ENCODE data around the gene STKLD1.
"Not testable (repeated sequence)": the region's sequence is repeated elsewhere in the genome, so short reads cannot be mapped to it uniquely, and the experiment has no call there.

The STKLD1 gene

GRCh38 chr9:133375724-133376654 lies at the start of gene STKLD1, which contains the start of gene SURF4:
Gene STKLD1 (plus strand): TSS chr9:133376366. CDS start chr9:133376474, 108 bp downstream.
Gene SURF4 (minus strand): TSS chr9:133376060. CDS start chr9:133375969, 91 bp downstream.
- DNase-seq: peak; percentile 96

- not testable (repeated sequence) for DNase-seq
These were observed 49.1 kb upstream of the STKLD1 start for GRCh38 chr9:133327021-133327420.

- DNase-seq: no peak
These were observed 48.2 kb upstream of the STKLD1 start for GRCh38 chr9:133327834-133328484.

GRCh38 chr9:133329306-133330156 lies 46.6 kb upstream of the STKLD1 start:
- DNase-seq: not testable (repeated sequence)

GRCh38 chr9:133331221-133331620 lies 44.9 kb upstream of the STKLD1 start:
- no peak for DNase-seq

GRCh38 chr9:133331641-133332380 lies 44.4 kb upstream of the STKLD1 start:
- DNase-seq: no peak

GRCh38 chr9:133332381-133332730 lies 43.8 kb upstream of the STKLD1 start:
- DNase-seq: no peak

- DNase-seq: no peak
These were observed 43.2 kb upstream of the STKLD1 start for GRCh38 chr9:133333011-133333410.

GRCh38 chr9:133333566-133333965 lies 42.6 kb upstream of the STKLD1 start:
- no peak for DNase-seq

GRCh38 chr9:133334161-133334560 lies 42.0 kb upstream of the STKLD1 start:
- DNase-seq: no peak

GRCh38 chr9:133334888-133335287 lies 41.3 kb upstream of the STKLD1 start:
- not testable (repeated sequence) for DNase-seq

- DNase-seq: peak; percentile 94
These were observed 40.0 kb upstream of the STKLD1 start, which contains the start of gene SURF6 for GRCh38 chr9:133335924-133336811. Gene SURF6 (minus strand): TSS chr9:133336188. CDS start chr9:133336132, 56 bp downstream.

- DNase-seq: no peak
These were observed 36.5 kb upstream of the STKLD1 start for GRCh38 chr9:133339641-133340040.

GRCh38 chr9:133340256-133340655 lies 35.9 kb upstream of the STKLD1 start:
- no peak for DNase-seq

- DNase-seq: no peak
These were observed 35.2 kb upstream of the STKLD1 start for GRCh38 chr9:133340916-133341315.

GRCh38 chr9:133341369-133342068 lies 34.6 kb upstream of the STKLD1 start:
- DNase-seq: no peak

- DNase-seq: no peak
These were observed 34.1 kb upstream of the STKLD1 start for GRCh38 chr9:133342069-133342406.

GRCh38 chr9:133342570-133342969 lies 33.6 kb upstream of the STKLD1 start:
- DNase-seq: no peak

- DNase-seq: no peak
These were observed 32.1 kb upstream of the STKLD1 start for GRCh38 chr9:133344071-133344470.

- DNase-seq: no peak
These were observed 31.2 kb upstream of the STKLD1 start for GRCh38 chr9:133344979-133345378.

- DNase-seq: no peak
These were observed 30.6 kb upstream of the STKLD1 start for GRCh38 chr9:133345596-133345995.
